NCI-H2196 treated with DMSO at 0.1 percent for 48 hours (cell line): ENCODE results near the gene FAM83B.
"Not testable (repeated sequence)": the region's sequence is repeated elsewhere in the genome, so short reads cannot be mapped to it uniquely, and the experiment has no call there.

Source experiments
- DNase-seq: peaks from one replicate; lab custom pipeline; 2025; ENCODE audit not compliant: unreplicated experiment; lab: John Stamatoyannopoulos, UW

Gene FAM83B

DNA sequence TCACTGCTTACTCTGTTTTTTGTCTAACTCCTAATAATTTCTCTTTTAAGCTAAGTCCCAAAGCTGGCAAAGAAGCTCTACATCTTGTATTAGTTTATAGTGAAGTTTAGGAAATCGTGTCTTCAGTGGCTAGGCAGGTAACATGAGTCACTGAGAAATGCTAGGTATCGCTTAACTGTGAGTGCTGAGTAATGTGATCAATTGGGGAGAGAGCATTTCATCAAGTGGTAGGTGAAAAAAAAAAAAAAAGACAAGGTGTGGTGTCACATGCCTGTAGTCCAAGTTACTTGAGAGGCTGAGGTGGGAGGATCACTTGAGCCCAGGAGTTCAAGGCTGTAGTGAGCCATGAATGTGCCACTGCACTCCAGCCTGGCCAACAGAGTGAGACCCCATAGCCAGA lies 125.3 kb downstream of the FAM83B start:
- no peak for DNase-seq

DNA sequence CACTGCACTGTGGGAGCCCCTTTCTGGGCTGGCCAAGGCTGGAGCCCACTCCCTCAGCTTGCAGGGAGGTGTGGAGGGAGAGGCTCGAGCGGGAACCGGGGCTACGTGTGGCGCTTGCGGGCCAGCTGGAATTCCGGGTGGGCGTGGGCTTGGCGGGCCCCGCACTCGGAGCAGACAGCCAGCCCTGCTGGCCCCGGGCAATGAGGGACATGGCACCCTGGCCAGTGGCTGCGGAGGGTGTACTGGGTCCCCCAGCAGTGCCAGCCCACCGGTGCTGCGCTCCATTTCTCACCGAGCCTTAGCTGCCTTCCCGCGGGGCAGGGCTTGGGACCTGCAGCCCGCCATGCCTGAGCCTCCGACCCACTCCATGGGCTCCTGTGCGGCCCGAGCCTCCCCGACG lies 132.6 kb downstream of the FAM83B start:
- DNase-seq, result not testable (repeated sequence)

DNA sequence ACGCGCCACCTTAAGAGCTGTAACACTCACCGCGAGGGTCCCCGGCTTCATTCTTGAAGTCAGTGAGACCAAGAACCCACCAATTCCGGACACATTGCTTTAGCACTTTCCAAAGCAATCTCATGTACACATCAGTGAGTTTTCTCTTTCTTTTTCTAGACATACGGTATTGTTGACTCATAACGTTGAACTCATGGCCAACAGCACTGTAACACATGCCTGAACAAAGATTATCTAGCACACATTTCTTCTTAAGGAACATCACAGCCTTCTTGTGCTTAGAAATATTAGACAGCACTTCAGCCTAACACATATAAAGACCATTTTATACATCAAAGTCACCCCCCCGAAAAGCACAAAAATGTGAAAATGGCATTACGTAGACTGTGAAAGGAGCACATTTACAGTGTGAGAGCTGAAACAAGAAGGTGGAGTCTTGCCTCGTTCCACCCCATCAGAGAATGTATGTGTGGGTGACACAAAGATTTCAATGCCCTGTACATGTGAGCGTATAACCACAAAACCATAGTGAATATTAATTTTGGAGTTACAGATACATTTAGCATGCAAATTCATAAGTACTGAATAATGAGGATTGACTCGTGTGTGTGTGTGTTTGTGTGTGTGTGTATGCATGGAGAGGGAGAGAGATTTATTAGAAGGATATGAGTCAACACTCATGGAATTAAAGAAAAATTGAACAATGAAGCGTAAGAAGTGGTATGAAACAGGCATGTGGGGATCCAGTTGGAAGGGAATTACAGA lies 134.1 kb downstream of the FAM83B start:
- DNase-seq, result no peak

DNA sequence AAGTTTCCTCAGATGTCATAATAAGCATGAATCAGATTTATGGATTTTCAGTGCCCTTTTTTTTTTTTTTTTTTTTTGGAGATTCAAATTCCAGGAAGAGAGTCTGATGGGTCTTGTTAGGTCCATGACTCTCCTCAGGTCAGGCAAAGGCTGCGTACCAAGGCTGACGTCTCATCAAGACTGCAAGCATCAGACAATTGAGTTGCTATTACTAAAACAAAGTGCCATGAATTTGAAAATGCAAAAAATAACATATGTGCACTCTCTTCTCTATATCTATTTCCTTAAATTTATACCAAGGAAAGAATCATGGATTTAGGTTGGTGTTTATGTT lies 134.7 kb downstream of the FAM83B start:
- DNase-seq, result no peak

DNA sequence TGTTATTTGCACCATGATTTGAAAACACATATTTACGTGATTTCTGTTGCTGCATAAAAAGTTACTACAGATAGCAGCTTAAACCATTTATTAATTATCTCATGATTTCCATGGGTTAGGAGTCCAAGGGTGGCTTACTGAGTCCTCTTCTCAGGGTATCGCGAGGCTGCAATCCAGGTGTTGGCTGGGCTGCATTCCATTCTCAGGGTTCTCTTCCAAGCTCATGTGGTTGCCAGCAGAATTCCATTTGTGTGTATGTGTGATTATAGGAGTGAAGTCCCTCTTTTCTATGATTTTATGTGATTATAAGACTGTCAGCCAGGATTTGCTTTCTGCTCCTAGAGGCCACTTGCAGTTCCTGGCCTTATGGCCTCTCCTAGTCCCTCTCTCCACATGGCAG lies 135.1 kb downstream of the FAM83B start:
- no peak for DNase-seq

DNA sequence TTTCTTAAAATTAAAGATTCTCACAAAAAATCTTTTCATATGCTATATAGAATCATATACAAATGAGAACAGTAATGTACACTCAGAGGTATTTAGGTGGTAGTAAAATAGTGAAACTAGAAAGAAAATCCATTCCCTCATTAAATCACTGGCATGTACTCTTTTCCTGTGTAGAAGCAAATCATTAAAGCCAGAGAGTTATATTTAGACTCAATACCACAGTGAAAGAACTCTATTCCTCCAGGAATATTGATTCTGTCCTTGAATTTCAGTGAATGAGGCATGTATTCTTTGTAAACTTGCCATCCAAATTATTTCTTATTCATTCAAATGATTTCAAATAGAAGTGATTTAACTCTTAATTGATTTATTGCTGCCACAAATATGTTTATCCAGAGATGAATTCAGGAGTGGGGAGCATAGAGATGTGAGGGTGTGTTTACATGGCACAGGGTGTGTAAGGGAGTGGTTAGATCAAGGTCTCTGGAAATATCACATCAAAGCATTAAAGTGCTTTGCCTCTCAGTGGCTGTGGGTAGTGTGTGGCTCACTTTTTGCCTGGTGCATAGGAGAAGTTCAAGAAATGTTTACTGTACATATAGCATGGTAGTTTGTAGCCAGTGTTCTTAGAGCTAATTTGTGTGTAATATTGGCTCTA lies 141.2 kb downstream of the FAM83B start:
- DNase-seq, result no peak

DNA sequence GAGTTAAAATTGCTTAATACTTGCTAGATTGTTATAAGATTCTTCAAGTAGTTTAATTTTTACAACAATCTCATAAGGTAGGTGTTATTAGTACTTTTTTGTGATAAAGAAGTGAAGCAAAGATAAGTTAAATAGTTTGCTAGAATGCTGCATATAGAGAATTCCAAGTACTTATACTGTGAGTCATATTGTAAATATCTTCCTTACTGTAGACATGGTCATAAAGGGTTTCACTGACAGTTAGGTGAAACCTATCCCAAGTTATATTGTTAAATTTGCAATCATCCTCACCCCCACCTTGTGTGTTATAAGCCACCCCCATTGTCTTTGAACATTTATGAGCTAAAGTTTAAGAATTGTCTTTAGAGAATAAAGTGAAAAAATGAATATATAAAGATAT lies 142.0 kb downstream of the FAM83B start:
- DNase-seq, result no peak

DNA sequence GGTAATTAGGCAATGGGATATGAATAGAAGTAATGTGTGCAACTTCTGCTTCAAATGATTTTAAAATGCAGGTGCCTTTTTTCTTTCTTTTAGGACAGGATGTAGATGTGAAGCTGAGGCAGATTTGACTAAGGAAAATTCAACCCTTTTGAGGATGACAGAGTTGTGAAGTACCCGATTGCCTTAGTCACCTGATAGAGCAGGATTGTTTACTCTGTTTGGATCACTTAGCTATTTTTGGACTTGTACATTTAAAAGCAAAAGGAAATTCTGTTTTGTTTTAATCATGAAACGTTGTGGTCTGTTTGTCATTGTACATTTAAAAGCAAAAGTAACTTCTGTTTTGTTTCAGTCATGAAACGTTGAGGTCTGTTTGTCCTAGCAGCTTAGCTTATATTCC lies 143.4 kb downstream of the FAM83B start:
- no peak for DNase-seq
